Measurements from ENCODE around the gene MMP24.
A peak's percentile ranks its signal among the peaks of the same experiment; 100 is the strongest.

MMP24 gene

GRCh38 chr20:35293303-35294292 lies 67.1 kb downstream of the MMP24 start:
- H3K9me3 ChIP-seq (ENCODE audit: insufficient read depth, low read depth, low read length) = peaks cover 3% of the 10 kb centered on the region
- H2BK120ac ChIP-seq (ENCODE audit: insufficient read depth, low read length, poor library complexity) = no peak overlapping the region
- H2BK12ac ChIP-seq (ENCODE audit: low read length) = no peak overlapping the region
- H3K79me2 ChIP-seq (ENCODE audit: control insufficient read depth, insufficient read depth, low read length, poor library complexity) = no peaks in the 10 kb centered on the region
- no peak overlapping the region for H3K4me3 ChIP-seq (ENCODE audit: low read depth, low read length)
- peaks cover 8 to 9% of the 10 kb centered on the region in 2 experiments for H3K4me1 ChIP-seq (ENCODE audit: control insufficient read depth in 1 of 2, insufficient read depth in 2 of 2, low read length in 2 of 2)
- H3K9ac ChIP-seq (ENCODE audit: low read length) = no peak overlapping the region
- H2AFZ ChIP-seq (ENCODE audit: insufficient read depth, low read length, poor library complexity) = no peak overlapping the region
- H2AK5ac ChIP-seq (ENCODE audit: low read length) = peak overlapping the region; percentile 29
- H3K23ac ChIP-seq (ENCODE audit: low read length) = no peak overlapping the region
- no peak overlapping the region for H4K12ac ChIP-seq (ENCODE audit: low read depth, low read length)
- no peak overlapping the region for H2BK5ac ChIP-seq (ENCODE audit: low read depth, low read length, poor library complexity)
- H3K4ac ChIP-seq (ENCODE audit: low read depth, low read length) = no peak overlapping the region
- no peaks in the 10 kb centered on the region for H3K27me3 ChIP-seq (ENCODE audit: insufficient read depth, low read length)
- H3K14ac ChIP-seq (ENCODE audit: low read length) = no peak overlapping the region
- H3K18ac ChIP-seq (ENCODE audit: low read length) = no peak overlapping the region
- H4K8ac ChIP-seq (ENCODE audit: low read depth, low read length) = no peak overlapping the region
- no peaks in the 10 kb centered on the region for H3K36me3 ChIP-seq (ENCODE audit: control insufficient read depth in 1 of 2, insufficient read depth in 2 of 2, low read length in 2 of 2)
- no peaks in the 10 kb centered on the region for H3K79me1 ChIP-seq (ENCODE audit: low read length)
- H4K91ac ChIP-seq (ENCODE audit: low read depth, low read length) = no peak overlapping the region
- WGBS (ENCODE audit: extremely low coverage, insufficient coverage, insufficient read length) = no CpG with 5 or more reads among the region's 19 CpGs
- DNase-seq = no peak
- H3K4me2 ChIP-seq (ENCODE audit: low read length) = no peak overlapping the region
- H3K27ac ChIP-seq (ENCODE audit: low read depth, low read length) = no peak overlapping the region

GRCh38 chr20:35294293-35294685 lies 67.8 kb downstream of the MMP24 start:
- Histone ChIP-seq H3K18ac (ENCODE audit: low read length) (no peak overlapping the region), H2BK5ac (ENCODE audit: low read depth, low read length, poor library complexity) (no peak overlapping the region), H3K4me1 (ENCODE audit: control insufficient read depth in 1 of 2, insufficient read depth in 2 of 2, low read length in 2 of 2) (peaks cover 8 to 9% of the 10 kb centered on the region in 2 experiments), H4K8ac (ENCODE audit: low read depth, low read length) (no peak overlapping the region), H3K9ac (ENCODE audit: low read length) (no peak overlapping the region), H4K12ac (ENCODE audit: low read depth, low read length) (no peak overlapping the region), H2AK5ac (ENCODE audit: low read length) (no peak overlapping the region), H3K23ac (ENCODE audit: low read length) (no peak overlapping the region), H3K9me3 (ENCODE audit: insufficient read depth, low read depth, low read length) (peaks cover 5% of the 10 kb centered on the region), H3K36me3 (ENCODE audit: control insufficient read depth in 1 of 2, insufficient read depth in 2 of 2, low read length in 2 of 2) (no peaks in the 10 kb centered on the region), H3K79me2 (ENCODE audit: control insufficient read depth, insufficient read depth, low read length, poor library complexity) (no peaks in the 10 kb centered on the region), H3K4me3 (ENCODE audit: low read depth, low read length) (no peak overlapping the region), H3K4me2 (ENCODE audit: low read length) (no peak overlapping the region), H2AFZ (ENCODE audit: insufficient read depth, low read length, poor library complexity) (no peak overlapping the region), H4K91ac (ENCODE audit: low read depth, low read length) (no peak overlapping the region), H3K4ac (ENCODE audit: low read depth, low read length) (no peak overlapping the region), H3K79me1 (ENCODE audit: low read length) (no peaks in the 10 kb centered on the region), H2BK120ac (ENCODE audit: insufficient read depth, low read length, poor library complexity) (no peak overlapping the region), H3K14ac (ENCODE audit: low read length) (no peak overlapping the region), H2BK12ac (ENCODE audit: low read length) (no peak overlapping the region), H3K27me3 (ENCODE audit: insufficient read depth, low read length) (no peaks in the 10 kb centered on the region), H3K27ac (ENCODE audit: low read depth, low read length) (no peak overlapping the region)
- no peak for DNase-seq
- no CpG with 5 or more reads among the region's 5 CpGs for WGBS (ENCODE audit: extremely low coverage, insufficient coverage, insufficient read length)

GRCh38 chr20:35295058-35295457 lies 68.6 kb downstream of the MMP24 start:
- Histone ChIP-seq H3K4me2 (ENCODE audit: low read length) (no peak overlapping the region), H2BK12ac (ENCODE audit: low read length) (no peak overlapping the region), H3K23ac (ENCODE audit: low read length) (no peak overlapping the region), H3K79me2 (ENCODE audit: control insufficient read depth, insufficient read depth, low read length, poor library complexity) (no peaks in the 10 kb centered on the region), H4K8ac (ENCODE audit: low read depth, low read length) (no peak overlapping the region), H3K27ac (ENCODE audit: low read depth, low read length) (no peak overlapping the region), H4K91ac (ENCODE audit: low read depth, low read length) (no peak overlapping the region), H3K27me3 (ENCODE audit: insufficient read depth, low read length) (no peaks in the 10 kb centered on the region), H2AK5ac (ENCODE audit: low read length) (no peak overlapping the region), H3K9me3 (ENCODE audit: insufficient read depth, low read depth, low read length) (peaks cover 5% of the 10 kb centered on the region), H4K12ac (ENCODE audit: low read depth, low read length) (no peak overlapping the region), H3K36me3 (ENCODE audit: control insufficient read depth in 1 of 2, insufficient read depth in 2 of 2, low read length in 2 of 2) (no peaks in the 10 kb centered on the region), H3K18ac (ENCODE audit: low read length) (no peak overlapping the region), H3K9ac (ENCODE audit: low read length) (no peak overlapping the region), H3K4me3 (ENCODE audit: low read depth, low read length) (no peak overlapping the region), H2AFZ (ENCODE audit: insufficient read depth, low read length, poor library complexity) (no peak overlapping the region), H3K79me1 (ENCODE audit: low read length) (no peaks in the 10 kb centered on the region), H2BK120ac (ENCODE audit: insufficient read depth, low read length, poor library complexity) (no peak overlapping the region), H3K4ac (ENCODE audit: low read depth, low read length) (no peak overlapping the region), H3K4me1 (ENCODE audit: control insufficient read depth in 1 of 2, insufficient read depth in 2 of 2, low read length in 2 of 2) (peaks cover 9 to 10% of the 10 kb centered on the region in 2 experiments), H2BK5ac (ENCODE audit: low read depth, low read length, poor library complexity) (no peak overlapping the region), H3K14ac (ENCODE audit: low read length) (no peak overlapping the region)
- DNase-seq = no peak
- WGBS (ENCODE audit: extremely low coverage, insufficient coverage, insufficient read length) = no CpG with 5 or more reads among the region's 8 CpGs

- Histone ChIP-seq H3K4me2 (ENCODE audit: low read length) (no peak overlapping the region), H3K23ac (ENCODE audit: low read length) (no peak overlapping the region)
Observed at GRCh38 chr20:35295674-35296073, 69.2 kb downstream of the MMP24 start.

More at GRCh38 chr20:35295674-35296073, 69.2 kb downstream of the MMP24 start:
- H3K9ac ChIP-seq (ENCODE audit: low read length) = no peak overlapping the region
- H3K27me3 ChIP-seq (ENCODE audit: insufficient read depth, low read length) = no peaks in the 10 kb centered on the region
- no peaks in the 10 kb centered on the region for H3K79me1 ChIP-seq (ENCODE audit: low read length)
- H4K12ac ChIP-seq (ENCODE audit: low read depth, low read length) = no peak overlapping the region
- no peaks in the 10 kb centered on the region for H3K36me3 ChIP-seq (ENCODE audit: control insufficient read depth in 1 of 2, insufficient read depth in 2 of 2, low read length in 2 of 2)
- no peak overlapping the region for H3K4ac ChIP-seq (ENCODE audit: low read depth, low read length)
- H3K79me2 ChIP-seq (ENCODE audit: control insufficient read depth, insufficient read depth, low read length, poor library complexity) = no peaks in the 10 kb centered on the region
- H2BK12ac ChIP-seq (ENCODE audit: low read length) = no peak overlapping the region
- H4K91ac ChIP-seq (ENCODE audit: low read depth, low read length) = no peak overlapping the region
- H3K9me3 ChIP-seq (ENCODE audit: insufficient read depth, low read depth, low read length) = peaks cover 5% of the 10 kb centered on the region
- H4K8ac ChIP-seq (ENCODE audit: low read depth, low read length) = no peak overlapping the region
- no peak overlapping the region for H2BK120ac ChIP-seq (ENCODE audit: insufficient read depth, low read length, poor library complexity)
- H2AFZ ChIP-seq (ENCODE audit: insufficient read depth, low read length, poor library complexity) = no peak overlapping the region
- peaks cover 9 to 10% of the 10 kb centered on the region in 2 experiments for H3K4me1 ChIP-seq (ENCODE audit: control insufficient read depth in 1 of 2, insufficient read depth in 2 of 2, low read length in 2 of 2)
- no peak overlapping the region for H3K18ac ChIP-seq (ENCODE audit: low read length)
- no peak for DNase-seq
- no CpG with 5 or more reads among the region's 8 CpGs for WGBS (ENCODE audit: extremely low coverage, insufficient coverage, insufficient read length)
- H2BK5ac ChIP-seq (ENCODE audit: low read depth, low read length, poor library complexity) = no peak overlapping the region
- H3K4me3 ChIP-seq (ENCODE audit: low read depth, low read length) = no peak overlapping the region
- no peak overlapping the region for H2AK5ac ChIP-seq (ENCODE audit: low read length)
- no peak overlapping the region for H3K27ac ChIP-seq (ENCODE audit: low read depth, low read length)
- no peak overlapping the region for H3K14ac ChIP-seq (ENCODE audit: low read length)
